GM19397 (cell line): Measurements from ENCODE around the gene ITPKC.

Experiments used
- ATAC-seq: cut with Tn5 transposase; IDR thresholded peaks from one replicate; pipeline ENCODE4 v1.9.1; 2021; ENCODE audit warnings: mild to moderate bottlenecking, moderate library complexity; ENCODE audit not compliant: unreplicated experiment

The ITPKC gene

DNA sequence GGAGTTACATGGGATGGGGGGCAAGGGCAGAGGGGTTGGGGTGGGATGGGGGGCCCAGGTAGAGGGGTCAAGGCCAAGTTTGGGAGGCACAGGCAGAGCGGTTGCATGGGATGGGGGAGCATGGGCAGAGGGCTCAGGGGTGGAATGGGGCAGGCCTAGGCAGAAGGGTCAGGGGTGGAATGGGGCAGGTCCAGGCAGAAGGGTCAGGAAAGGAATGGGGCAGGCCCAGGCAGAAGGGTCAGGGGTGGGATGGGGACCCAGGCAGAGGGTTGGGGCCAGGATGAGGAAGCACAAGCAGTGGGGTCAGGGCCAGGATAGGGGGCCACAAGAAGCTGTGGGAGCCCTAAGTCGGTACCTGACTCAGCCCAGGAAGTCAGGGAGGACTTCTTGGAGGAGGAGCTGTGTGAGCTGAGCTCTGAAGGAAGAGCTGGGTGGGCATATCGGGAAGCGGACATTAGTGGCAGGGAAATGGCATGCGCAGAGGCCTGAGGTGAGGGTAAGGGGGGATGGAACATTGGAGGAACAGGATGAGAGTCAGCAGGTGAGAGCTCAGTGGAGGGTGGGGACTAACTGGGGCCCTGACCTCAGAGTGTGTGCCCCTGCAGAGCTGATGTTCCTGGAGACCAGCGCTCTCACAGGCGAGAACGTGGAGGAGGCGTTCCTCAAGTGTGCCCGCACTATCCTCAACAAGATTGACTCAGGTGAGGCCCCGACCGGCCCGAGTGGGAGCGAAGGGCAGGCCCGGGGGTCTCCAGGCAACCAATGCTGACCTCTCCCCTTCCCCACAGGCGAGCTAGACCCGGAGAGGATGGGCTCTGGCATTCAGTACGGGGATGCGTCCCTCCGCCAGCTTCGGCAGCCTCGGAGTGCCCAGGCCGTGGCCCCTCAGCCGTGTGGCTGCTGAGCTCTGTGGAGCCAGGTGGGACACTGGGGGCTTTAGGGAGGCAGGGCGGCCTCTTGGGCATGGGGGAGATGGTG is 69.4 kb downstream of the ITPKC start:
- no peak for ATAC-seq
